Neuronal stem cell (in vitro differentiated cells): Measurements from ENCODE around the gene CCT5.

Experiments
- DNase-seq: peaks from one replicate; pipeline ENCODE4 v3.0.0-alpha.2; 2013; ENCODE audit warnings: low spot score
- H2AFZ ChIP-seq: one replicate; pipeline ENCODE4 v1.6.1; 2013; ENCODE audit warnings: mild to moderate bottlenecking, low read length, inconsistent platforms
- H2AK5ac ChIP-seq: 2 replicates; pipeline ENCODE4 v1.6.1; 2013; ENCODE audit warnings: low read depth, mild to moderate bottlenecking, inconsistent platforms, low read length, moderate library complexity, mixed read lengths
- H2BK120ac ChIP-seq: 2 replicates; pipeline ENCODE4 v1.6.1; 2013; ENCODE audit warnings: low read depth, mild to moderate bottlenecking, inconsistent platforms, low read length, moderate library complexity, mixed read lengths
- H2BK12ac ChIP-seq: one replicate; pipeline ENCODE4 v1.6.1; 2013; ENCODE audit warnings: low read length, inconsistent platforms
- H2BK15ac ChIP-seq: 2 replicates; pipeline ENCODE4 v1.6.1; 2013; ENCODE audit warnings: mild to moderate bottlenecking, low read length, inconsistent platforms, mixed read lengths
- H2BK5ac ChIP-seq: one replicate; pipeline ENCODE4 v1.6.1; 2013; ENCODE audit warnings: inconsistent platforms, mild to moderate bottlenecking, low read length, moderate library complexity
- H3K14ac ChIP-seq: one replicate; pipeline ENCODE4 v1.6.1; 2013; ENCODE audit warnings: low read length, inconsistent platforms
- H3K18ac ChIP-seq: 2 replicates; pipeline ENCODE4 v1.6.1; 2013; ENCODE audit warnings: low read length, inconsistent platforms
- H3K23ac ChIP-seq: 2 replicates; pipeline ENCODE4 v1.6.1; 2013; ENCODE audit warnings: low read depth, mild to moderate bottlenecking, mixed read lengths, low read length, inconsistent platforms; ENCODE audit not compliant: poor library complexity
- H3K27ac ChIP-seq: replicated peaks from 3 replicates; pipeline ENCODE4 v1.5.1; 2013; ENCODE audit warnings: low read length, inconsistent platforms
- H3K27me3 ChIP-seq, 3 experiments: 2 replicates each; pipeline ENCODE4 v1.6.1; 2013; ENCODE audit warnings: low read length in 3 of 3, mild to moderate bottlenecking in 2 of 3, inconsistent platforms in 1 of 3, low read depth in 1 of 3, mixed read lengths in 1 of 3, moderate library complexity in 1 of 3; ENCODE audit not compliant: control insufficient read depth in 3 of 3, insufficient read depth in 3 of 3
- H3K36me3 ChIP-seq, 2 donors: replicated peaks in 1 of 2; 2 replicates each; pipeline ENCODE4 v1.6.1; 2013; ENCODE audit warnings: low read length in 2 of 2; ENCODE audit not compliant: control insufficient read depth in 2 of 2, insufficient read depth in 2 of 2
- H3K4ac ChIP-seq: 2 replicates; pipeline ENCODE4 v1.6.1; 2013; ENCODE audit warnings: inconsistent platforms, mild to moderate bottlenecking, low read length, moderate library complexity
- H3K4me1 ChIP-seq, 2 donors: 1 replicate in 1 of 2; 2 replicates in 1 of 2; pipeline ENCODE4 v1.6.1; 2013; ENCODE audit warnings: low read length in 2 of 2, low read depth in 1 of 2; ENCODE audit not compliant: control insufficient read depth in 2 of 2, insufficient read depth in 1 of 2
- H3K4me2 ChIP-seq: one replicate; pipeline ENCODE4 v1.6.1; 2013; ENCODE audit warnings: mild to moderate bottlenecking, low read length, inconsistent platforms; ENCODE audit not compliant: insufficient read depth, poor library complexity, severe bottlenecking
- H3K4me3 ChIP-seq, 2 donors: 2 replicates each; pipeline ENCODE4 v1.5.1; 2013; ENCODE audit warnings: low read length in 2 of 2, mild to moderate bottlenecking in 2 of 2, inconsistent platforms in 1 of 2, moderate library complexity in 1 of 2
- H3K79me1 ChIP-seq: one replicate; pipeline ENCODE4 v1.6.1; 2013; ENCODE audit warnings: low read depth, mild to moderate bottlenecking, inconsistent platforms, low read length, moderate library complexity
- H3K9ac ChIP-seq: one replicate; pipeline ENCODE4 v1.6.1; 2013; ENCODE audit warnings: mild to moderate bottlenecking, low read depth, low read length, inconsistent platforms; ENCODE audit not compliant: poor library complexity
- H3K9me3 ChIP-seq, 2 donors: replicated peaks in 1 of 2; 2 replicates each; pipeline versions ENCODE3 to v1.6.1; 2013; ENCODE audit warnings: low read length in 2 of 2, mild to moderate bottlenecking in 2 of 2, inconsistent platforms in 1 of 2, low read depth in 1 of 2, mixed read lengths in 1 of 2, moderate library complexity in 1 of 2; ENCODE audit not compliant: control insufficient read depth in 2 of 2, insufficient read depth in 1 of 2
- H4K8ac ChIP-seq: one replicate; pipeline ENCODE4 v1.6.1; 2013; ENCODE audit warnings: low read depth, mild to moderate bottlenecking, inconsistent platforms, low read length, moderate library complexity
- H4K91ac ChIP-seq: one replicate; pipeline ENCODE4 v1.6.1; 2013; ENCODE audit warnings: low read length, low read depth, mild to moderate bottlenecking, inconsistent platforms; ENCODE audit not compliant: poor library complexity
- WGBS, 2 donors: extraction: QIAGEN DNeasy Blood & Tissue Kit; methylation state at CpG; one replicate each; pipeline ENCODE4 v1.1.7; 2013; ENCODE audit warnings: missing lambda C conversion rate in 2 of 2, mixed read lengths in 1 of 2; ENCODE audit not compliant: insufficient read length in 2 of 2, insufficient replicate concordance in 1 of 2; ENCODE audit errors: extremely low coverage in 2 of 2; 5-methylcytosine and 5-hydroxymethylcytosine counted together

Gene CCT5

DNA sequence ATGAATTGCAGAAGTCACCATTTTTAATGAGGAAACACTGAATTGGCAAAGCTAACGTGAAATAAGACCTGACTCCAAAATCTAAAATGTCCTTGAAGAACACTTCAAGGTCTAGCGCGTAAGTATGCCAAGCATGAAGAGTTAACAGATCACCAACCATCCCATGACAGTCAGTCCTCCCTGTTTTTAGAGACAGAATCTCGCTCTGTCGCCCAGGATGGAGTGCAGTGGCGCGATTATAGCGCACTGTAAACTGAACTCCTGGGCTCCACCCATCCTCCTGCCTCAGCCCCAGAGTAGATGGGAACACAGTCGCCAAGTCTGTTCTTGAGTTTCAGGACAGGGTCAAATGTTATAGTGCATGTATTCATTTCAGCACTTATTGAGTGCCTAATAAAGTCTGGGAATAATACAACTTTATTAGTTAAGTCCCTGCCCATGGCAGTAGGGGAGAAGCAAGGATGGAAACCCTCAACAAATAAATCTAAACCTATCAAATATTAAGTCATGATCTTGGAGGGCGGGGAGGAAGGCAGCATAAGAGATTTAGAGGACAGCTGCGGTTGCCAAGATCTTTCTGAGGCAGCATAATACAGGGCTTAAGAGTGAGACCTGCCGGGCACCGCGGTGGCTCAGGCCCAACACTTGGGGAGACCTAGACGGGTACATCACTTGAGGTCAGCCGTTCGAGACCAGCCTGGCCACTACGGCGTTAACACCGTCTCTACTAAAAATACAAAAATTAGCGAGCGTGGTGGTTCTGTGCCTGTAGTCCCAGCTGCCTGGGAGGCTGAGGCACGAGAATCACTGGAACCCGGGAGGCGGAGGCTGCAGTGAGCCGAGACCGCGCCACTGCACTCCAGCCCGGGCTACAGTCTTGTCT, 1.5 kb upstream of the CCT5 start:
- WGBS, 2 donors, result no CpG with 5 or more reads among the region's 29 CpGs
- Histone ChIP-seq H3K14ac (no peak overlapping the region), H3K36me3 (peaks cover 10 to 25% of the 10 kb centered on the region in 2 donors), H3K4ac (no peak overlapping the region), H3K27ac (no peak overlapping the region), H3K23ac (peak overlapping the region; percentile 21), H4K91ac (no peak overlapping the region), H3K4me3 (peak overlapping the region; percentile 53 to 83), H3K79me1 (peaks cover 5% of the 10 kb centered on the region), H3K4me2 (peak overlapping the region; percentile 53), H2BK15ac (no peak overlapping the region), H3K18ac (no peak overlapping the region), H3K27me3 (no peaks in the 10 kb centered on the region), H3K9me3 (no peaks in the 10 kb centered on the region), H3K4me1 (peaks cover 11 to 17% of the 10 kb centered on the region in 2 donors), H2AFZ (peak overlapping the region; percentile 95), H2AK5ac (peak overlapping the region; percentile 17), H2BK5ac (peak overlapping the region; percentile 96), H2BK12ac (no peak overlapping the region), H3K9ac (peak overlapping the region; percentile 91), H4K8ac (no peak overlapping the region), H2BK120ac (no peak overlapping the region)
- DNase-seq, result no peak

DNA sequence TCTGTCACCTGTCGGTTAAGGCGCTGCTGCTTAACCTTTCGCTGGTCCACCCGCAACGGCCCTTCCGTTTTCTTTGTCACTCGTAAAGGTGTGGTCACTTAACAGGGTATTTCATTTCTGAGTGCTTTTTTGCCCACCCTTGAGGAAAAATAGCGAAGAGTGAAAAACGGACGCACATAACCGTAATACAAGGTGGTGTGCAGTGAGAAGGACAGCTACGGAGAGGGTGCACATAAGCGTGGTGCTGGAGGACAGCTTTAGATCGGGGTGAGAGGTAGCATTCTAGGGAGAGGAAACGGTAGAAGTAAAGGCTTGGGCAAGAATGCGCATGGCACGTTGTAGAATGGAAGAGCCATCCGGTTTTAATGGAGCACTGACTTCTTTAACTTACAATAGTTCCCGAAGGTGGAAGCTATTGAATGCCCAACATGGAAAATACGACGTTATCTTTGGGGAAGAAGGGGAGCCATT, 761 bp downstream of the CCT5 start:
- H3K79me1 ChIP-seq, result peaks cover 5% of the 10 kb centered on the region
- H3K4ac ChIP-seq, result peak overlapping the region; percentile 68
- H2BK120ac ChIP-seq, result no peak overlapping the region
- H2BK5ac ChIP-seq, result peak overlapping the region; percentile 88
- peak overlapping the region; percentile 81 for H3K4me2 ChIP-seq
- no peaks in the 10 kb centered on the region for H3K9me3 ChIP-seq
- H3K27me3 ChIP-seq, result no peaks in the 10 kb centered on the region
- no peak for DNase-seq
- peak overlapping the region; percentile 95 for H2AFZ ChIP-seq
- H3K4me1 ChIP-seq, result peaks cover 12 to 17% of the 10 kb centered on the region in 2 donors
- no peak overlapping the region for H4K8ac ChIP-seq
- WGBS, 2 donors, result no CpG with 5 or more reads among the region's 21 CpGs
- peak overlapping the region; percentile 87 for H2BK15ac ChIP-seq
- H3K36me3 ChIP-seq, result peaks cover 20 to 48% of the 10 kb centered on the region in 2 donors
- peak overlapping the region; percentile 94 for H3K23ac ChIP-seq
- H2BK12ac ChIP-seq, result no peak overlapping the region
- H3K18ac ChIP-seq, result peak overlapping the region; percentile 100
- H2AK5ac ChIP-seq, result peak overlapping the region; percentile 80
- H3K14ac ChIP-seq, result peak overlapping the region; percentile 95
- peak overlapping the region; percentile 100 for H3K9ac ChIP-seq
- peak overlapping the region; percentile 83 to 87 for H3K4me3 ChIP-seq
- no peak overlapping the region for H4K91ac ChIP-seq
- no peak overlapping the region for H3K27ac ChIP-seq

- Histone ChIP-seq H3K4me1 (peaks cover 12 to 17% of the 10 kb centered on the region in 2 donors), H3K27ac (no peak overlapping the region)
These were observed 1.3 kb downstream of the CCT5 start for GRCh38 chr5:10251405-10251804.

GRCh38 chr5:10253390-10253789, 3.3 kb downstream of the CCT5 start:
- Histone ChIP-seq H3K14ac (no peak overlapping the region), H3K27ac (no peak overlapping the region), H2BK15ac (no peak overlapping the region), H2AK5ac (no peak overlapping the region), H3K4me3 (no peak overlapping the region), H4K91ac (no peak overlapping the region), H3K27me3 (no peaks in the 10 kb centered on the region), H2AFZ (no peak overlapping the region), H3K79me1 (peaks cover 5% of the 10 kb centered on the region), H3K18ac (no peak overlapping the region), H4K8ac (no peak overlapping the region), H3K4me2 (no peak overlapping the region), H3K9ac (no peak overlapping the region), H3K9me3 (no peaks in the 10 kb centered on the region), H2BK5ac (no peak overlapping the region), H3K23ac (no peak overlapping the region), H3K4me1 (peaks cover 12 to 17% of the 10 kb centered on the region in 2 donors), H3K4ac (no peak overlapping the region), H3K36me3 (peaks cover 33 to 73% of the 10 kb centered on the region in 2 donors), H2BK12ac (no peak overlapping the region), H2BK120ac (no peak overlapping the region)
- no peak for DNase-seq
- WGBS, 2 donors, result no CpG with 5 or more reads among the region's 3 CpGs

More at GRCh38 chr5:10251405-10251804, 1.3 kb downstream of the CCT5 start:
- no peak overlapping the region for H2BK15ac ChIP-seq
- H2BK120ac ChIP-seq, result no peak overlapping the region
- no peaks in the 10 kb centered on the region for H3K27me3 ChIP-seq
- H3K18ac ChIP-seq, result no peak overlapping the region
- H3K23ac ChIP-seq, result no peak overlapping the region
- H3K14ac ChIP-seq, result no peak overlapping the region
- H4K8ac ChIP-seq, result no peak overlapping the region
- no peak overlapping the region for H3K4ac ChIP-seq
- no peak overlapping the region for H3K9ac ChIP-seq
- no peak overlapping the region for H2AFZ ChIP-seq
- no peak overlapping the region for H4K91ac ChIP-seq
- H2BK12ac ChIP-seq, result no peak overlapping the region
- H3K4me3 ChIP-seq, result peak overlapping the region; percentile 83 to 87
- peak overlapping the region; percentile 81 for H3K4me2 ChIP-seq
- no peak for DNase-seq
- H3K79me1 ChIP-seq, result peaks cover 5% of the 10 kb centered on the region
- H3K36me3 ChIP-seq, result peaks cover 24 to 53% of the 10 kb centered on the region in 2 donors
- H2AK5ac ChIP-seq, result no peak overlapping the region
- no CpG with 5 or more reads among the region's 7 CpGs for WGBS, 2 donors
- no peak overlapping the region for H2BK5ac ChIP-seq
- no peaks in the 10 kb centered on the region for H3K9me3 ChIP-seq
